H9 (cell line): ENCODE measurements around the gene SSX2IP. TPM values are rescaled to one million over a fixed set of nuclear protein-coding genes. Genes with fewer than 3 reads are reported as not detected.

Source experiments
- DNase-seq: peaks from one replicate; pipeline ENCODE4 v3.0.0-alpha.2; 2017
- H2AFZ ChIP-seq: one replicate; pipeline ENCODE4 v1.6.1; 2013; ENCODE audit warnings: mild to moderate bottlenecking, low read length, control low read depth, moderate library complexity
- H2AK5ac ChIP-seq: 2 replicates; pipeline ENCODE4 v1.6.1; 2013; ENCODE audit warnings: low read length, control low read depth, mixed read lengths; ENCODE audit not compliant: insufficient read length
- H2BK120ac ChIP-seq: one replicate; pipeline ENCODE4 v1.6.1; 2013; ENCODE audit warnings: low read depth, mild to moderate bottlenecking, low read length, control low read depth, inconsistent platforms; ENCODE audit not compliant: poor library complexity, severe bottlenecking
- H2BK12ac ChIP-seq: 2 replicates; pipeline ENCODE4 v1.6.1; 2013; ENCODE audit warnings: low read length, control low read depth, mixed read lengths, low read depth; ENCODE audit not compliant: insufficient read length
- H2BK15ac ChIP-seq: 2 replicates; pipeline ENCODE4 v1.6.1; 2013; ENCODE audit warnings: low read depth, low read length, control low read depth
- H2BK20ac ChIP-seq: one replicate; pipeline ENCODE4 v1.6.1; 2013; ENCODE audit warnings: low read depth, mild to moderate bottlenecking, low read length, control low read depth, inconsistent platforms; ENCODE audit not compliant: poor library complexity, severe bottlenecking
- H2BK5ac ChIP-seq: 2 replicates; pipeline ENCODE4 v1.6.1; 2013; ENCODE audit warnings: low read length, control low read depth, mixed read lengths; ENCODE audit not compliant: insufficient read length
- H3K14ac ChIP-seq: 2 replicates; pipeline ENCODE4 v1.6.1; 2013; ENCODE audit warnings: low read length, control low read depth; ENCODE audit not compliant: insufficient read depth
- H3K18ac ChIP-seq: 2 replicates; pipeline ENCODE4 v1.6.1; 2013; ENCODE audit warnings: low read depth, mild to moderate bottlenecking, mixed read lengths, low read length, control low read depth; ENCODE audit not compliant: insufficient read length
- H3K23ac ChIP-seq: 2 replicates; pipeline ENCODE4 v1.6.1; 2013; ENCODE audit warnings: low read length, control low read depth, mixed read lengths, low read depth; ENCODE audit not compliant: insufficient read length
- H3K23me2 ChIP-seq: 2 replicates; pipeline ENCODE4 v1.6.1; 2013; ENCODE audit warnings: low read depth, mild to moderate bottlenecking, mixed read lengths, low read length, control low read depth; ENCODE audit not compliant: insufficient read length, poor library complexity, severe bottlenecking
- H3K27ac ChIP-seq: 2 replicates; pipeline ENCODE4 v1.5.1; 2013; ENCODE audit warnings: low read length, control low read depth, mixed read lengths, low read depth; ENCODE audit not compliant: insufficient read length
- H3K27me3 ChIP-seq: 2 replicates; pipeline ENCODE4 v1.6.1; 2013; ENCODE audit warnings: low read length, control low read depth, inconsistent platforms; ENCODE audit not compliant: insufficient read depth
- H3K4ac ChIP-seq: 2 replicates; pipeline ENCODE4 v1.6.1; 2013; ENCODE audit warnings: low read depth, mild to moderate bottlenecking, control low read depth, inconsistent platforms, low read length, moderate library complexity
- H3K4me1 ChIP-seq: 2 replicates; pipeline ENCODE4 v1.6.1; 2013; ENCODE audit warnings: low read length, control low read depth, inconsistent platforms; ENCODE audit not compliant: insufficient read depth
- H3K4me2 ChIP-seq: 2 replicates; pipeline ENCODE4 v1.6.1; 2013; ENCODE audit warnings: low read length, control low read depth, mixed read lengths; ENCODE audit not compliant: insufficient read length, insufficient read depth
- H3K56ac ChIP-seq: 2 replicates; pipeline ENCODE4 v1.6.1; 2013; ENCODE audit warnings: low read depth, mild to moderate bottlenecking, mixed read lengths, low read length, control low read depth; ENCODE audit not compliant: insufficient read length
- H3K79me1 ChIP-seq: 2 replicates; pipeline ENCODE4 v1.6.1; 2013; ENCODE audit warnings: low read depth, mild to moderate bottlenecking, moderate library complexity, low read length, control low read depth, inconsistent platforms; ENCODE audit not compliant: insufficient read depth, poor library complexity, severe bottlenecking
- H3K79me2 ChIP-seq: 2 replicates; pipeline ENCODE4 v1.6.1; 2013; ENCODE audit warnings: low read length, control low read depth, inconsistent platforms; ENCODE audit not compliant: insufficient read depth
- H3K9ac ChIP-seq: 2 replicates; pipeline ENCODE4 v1.6.1; 2013; ENCODE audit warnings: low read length, control low read depth, mixed read lengths; ENCODE audit not compliant: insufficient read length; ENCODE audit errors: extremely low read depth
- H3K9me3 ChIP-seq: one replicate; pipeline ENCODE4 v1.6.1; 2013; ENCODE audit warnings: low read depth, low read length, inconsistent platforms; ENCODE audit not compliant: control insufficient read depth
- H3T11ph ChIP-seq: one replicate; pipeline ENCODE4 v1.6.1; 2013; ENCODE audit warnings: mild to moderate bottlenecking, low read length, control low read depth, inconsistent platforms
- H4K20me1 ChIP-seq: one replicate; pipeline ENCODE4 v1.6.1; 2013; ENCODE audit not compliant: control insufficient read depth, insufficient read length, insufficient read depth
- H4K5ac ChIP-seq: 2 replicates; pipeline ENCODE4 v1.6.1; 2013; ENCODE audit warnings: low read depth, mild to moderate bottlenecking, mixed read lengths, low read length, control low read depth; ENCODE audit not compliant: insufficient read length
- H4K8ac ChIP-seq: replicated peaks from 2 replicates; pipeline ENCODE4 v1.6.1; 2013; ENCODE audit warnings: low read length, control low read depth, mixed read lengths, low read depth; ENCODE audit not compliant: insufficient read length
- H4K91ac ChIP-seq: 2 replicates; pipeline ENCODE4 v1.6.1; 2013; ENCODE audit warnings: low read depth, mild to moderate bottlenecking, moderate library complexity, mixed read lengths, low read length, control low read depth; ENCODE audit not compliant: insufficient read length
- H3K27ac Mint-ChIP-seq, 3 experiments: 2 replicates in 2 of 3; 3 replicates in 1 of 3; pipeline ENCODE4 v1.8.0; 2020 to 2021; ENCODE audit warnings: mixed read lengths in 3 of 3, mild to moderate bottlenecking in 1 of 3, moderate library complexity in 1 of 3
- H3K27me3 Mint-ChIP-seq: 2 replicates; pipeline ENCODE4 v1.8.0; 2021; ENCODE audit warnings: low read depth, mild to moderate bottlenecking, moderate library complexity, mixed read lengths
- H3K36me3 Mint-ChIP-seq, 3 experiments: 2 replicates in 2 of 3; 3 replicates in 1 of 3; pipeline ENCODE4 v1.8.0; 2020 to 2021; ENCODE audit warnings: low read depth in 3 of 3, mixed read lengths in 3 of 3; ENCODE audit not compliant: insufficient read depth in 1 of 3
- H3K4me1 Mint-ChIP-seq, 2 experiments: 2 replicates each; pipeline ENCODE4 v1.8.0; 2020; ENCODE audit warnings: mixed read lengths in 2 of 2
- H3K4me3 Mint-ChIP-seq, 2 experiments: 2 replicates in 1 of 2; 3 replicates in 1 of 2; pipeline ENCODE4 v1.8.0; 2020 to 2021; ENCODE audit warnings: mild to moderate bottlenecking in 2 of 2, mixed read lengths in 2 of 2, moderate library complexity in 1 of 2
- H3K9me3 Mint-ChIP-seq, 2 experiments: 2 replicates in 1 of 2; 3 replicates in 1 of 2; pipeline ENCODE4 v1.8.0; 2020; ENCODE audit warnings: mild to moderate bottlenecking in 2 of 2, mixed read lengths in 2 of 2, moderate library complexity in 1 of 2
- WGBS: extraction: QIAGEN DNeasy Blood & Tissue Kit; methylation state at CpG from one replicate; pipeline ENCODE4 v1.1.7; 2013; ENCODE audit warnings: missing lambda C conversion rate, low lambda C conversion rate, mixed read lengths; ENCODE audit not compliant: insufficient read length; ENCODE audit errors: extremely low coverage; 5-methylcytosine and 5-hydroxymethylcytosine counted together
- total RNA-seq: library from RNA; stranded (reverse); gene quantifications from 2 replicates; pipeline ENCODE4 v1.2.1, GENCODE V29; 2021
- TF ChIP-seq, protein P1 (sequence below): fragments of 200-600 bp; sonication (generic); conservative IDR thresholded peaks from 3 replicates; pipeline ENCODE4 v1.8.0; 2021; ENCODE audit warnings: antibody characterized with exemption, mild to moderate bottlenecking

The SSX2IP gene
- total RNA-seq, 1 experiment from 2014 or later, result 19.6 TPM

DNA sequence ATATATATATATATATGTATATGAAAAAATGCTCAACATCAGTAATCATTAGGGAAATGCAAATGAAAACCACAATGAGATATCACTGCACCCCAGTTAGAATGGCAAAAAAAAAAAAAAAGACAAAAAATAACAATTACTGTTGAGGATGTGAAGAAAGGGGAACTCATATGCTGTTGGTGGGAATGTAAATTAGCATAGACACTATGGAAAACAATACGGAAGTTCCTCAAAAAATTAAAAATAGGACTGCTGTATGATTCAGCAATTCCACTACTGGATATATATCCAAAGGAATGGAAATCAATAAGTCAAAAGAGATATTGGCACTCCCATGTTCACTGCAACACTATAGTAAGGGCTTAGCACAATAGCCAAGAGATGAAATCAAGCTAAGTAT, 74.5 kb downstream of the SSX2IP start:
- no CpG with 5 or more reads among the region's 1 CpG for WGBS
- peaks cover 29 to 32% of the 10 kb centered on the region in 2 experiments for H3K9me3 Mint-ChIP-seq

More for the DNA sequence above, 74.5 kb downstream of the SSX2IP start:
- Histone ChIP-seq H3K18ac (no peak overlapping the region), H3K14ac (no peak overlapping the region), H3K9ac (no peak overlapping the region), H3K9me3 (peaks cover 15% of the 10 kb centered on the region), H3K79me1 (no peaks in the 10 kb centered on the region), H2BK12ac (no peak overlapping the region), H2BK120ac (no peak overlapping the region), H4K91ac (no peak overlapping the region), H3K4ac (no peak overlapping the region), H2AK5ac (no peak overlapping the region), H4K8ac (no peak overlapping the region), H3K27me3 (no peaks in the 10 kb centered on the region), H3K27ac (no peak overlapping the region), H2BK20ac (no peak overlapping the region), H3K4me1 (no peaks in the 10 kb centered on the region), H3K56ac (no peak overlapping the region), H3K79me2 (no peaks in the 10 kb centered on the region), H3K23me2 (peaks cover 4% of the 10 kb centered on the region), H2AFZ (no peak overlapping the region), H3T11ph (no peak overlapping the region), H2BK5ac (no peak overlapping the region), H3K23ac (no peak overlapping the region), H4K20me1 (no peaks in the 10 kb centered on the region), H2BK15ac (no peak overlapping the region), H3K4me2 (no peak overlapping the region), H4K5ac (no peak overlapping the region)
- TF ChIP-seq, protein P1, sequence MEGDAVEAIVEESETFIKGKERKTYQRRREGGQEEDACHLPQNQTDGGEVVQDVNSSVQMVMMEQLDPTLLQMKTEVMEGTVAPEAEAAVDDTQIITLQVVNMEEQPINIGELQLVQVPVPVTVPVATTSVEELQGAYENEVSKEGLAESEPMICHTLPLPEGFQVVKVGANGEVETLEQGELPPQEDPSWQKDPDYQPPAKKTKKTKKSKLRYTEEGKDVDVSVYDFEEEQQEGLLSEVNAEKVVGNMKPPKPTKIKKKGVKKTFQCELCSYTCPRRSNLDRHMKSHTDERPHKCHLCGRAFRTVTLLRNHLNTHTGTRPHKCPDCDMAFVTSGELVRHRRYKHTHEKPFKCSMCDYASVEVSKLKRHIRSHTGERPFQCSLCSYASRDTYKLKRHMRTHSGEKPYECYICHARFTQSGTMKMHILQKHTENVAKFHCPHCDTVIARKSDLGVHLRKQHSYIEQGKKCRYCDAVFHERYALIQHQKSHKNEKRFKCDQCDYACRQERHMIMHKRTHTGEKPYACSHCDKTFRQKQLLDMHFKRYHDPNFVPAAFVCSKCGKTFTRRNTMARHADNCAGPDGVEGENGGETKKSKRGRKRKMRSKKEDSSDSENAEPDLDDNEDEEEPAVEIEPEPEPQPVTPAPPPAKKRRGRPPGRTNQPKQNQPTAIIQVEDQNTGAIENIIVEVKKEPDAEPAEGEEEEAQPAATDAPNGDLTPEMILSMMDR, result no peak
- Mint-ChIP-seq H3K4me1 (peaks cover 16 to 18% of the 10 kb centered on the region in 2 experiments), H3K27ac (no peak overlapping the region), H3K27me3 (peaks cover 2% of the 10 kb centered on the region), H3K36me3 (peaks cover 19 to 26% (median 19%) of the 10 kb centered on the region in 3 experiments), H3K4me3 (no peak overlapping the region)
- no peak for DNase-seq
